B cell (primary cell): ENCODE data around the gene TMEM164. TPM values are rescaled to one million over a fixed set of nuclear protein-coding genes. Genes with fewer than 3 reads are reported as not detected.
A peak's percentile ranks its signal among the peaks of the same experiment; 100 is the strongest.

Experiments
- ATAC-seq: fragments of 200-7000 bp; cut with Tn5 transposase; one replicate; pipeline ENCODE4 v1.10.0; 2021; ENCODE audit warnings: low read depth, mild to moderate bottlenecking, moderate number of reproducible peaks, moderate library complexity
- CTCF ChIA-PET: fragments of 350-600 bp; sonication (Branson Sonifier 250); formaldehyde crosslinking; loops from one replicate; lab custom pipeline; 2021; ENCODE audit warnings: antibody characterized with exemption, inconsistent platforms; lab: Charles Lee
- POLR2A ChIA-PET: fragments of 350-600 bp; sonication (Branson Sonifier 250); formaldehyde crosslinking; loops from one replicate; lab custom pipeline; 2021; ENCODE audit warnings: antibody characterized with exemption; lab: Charles Lee
- DNase-seq: peaks from one replicate; pipeline ENCODE4 v3.0.0; 2013
- H2AFZ ChIP-seq: 2 replicates; pipeline ENCODE4 v1.6.1; 2012; ENCODE audit warnings: mild to moderate bottlenecking, low read depth, low read length; ENCODE audit not compliant: insufficient read depth, poor library complexity, severe bottlenecking
- H3K27ac ChIP-seq, 2 donors: 1 replicate in 1 of 2; 2 replicates in 1 of 2; pipeline ENCODE4 v1.5.1; 2012 to 2013; ENCODE audit warnings: low read length in 2 of 2, mild to moderate bottlenecking in 2 of 2, moderate library complexity in 1 of 2
- H3K27me3 ChIP-seq, 4 experiments: fragments of 200-600 bp in 1 of 4; sonication (generic) in 1 of 4; replicated peaks in 1 of 4; 1 replicate in 2 of 4; 2 replicates in 2 of 4; pipeline versions ENCODE4 v1.6.1 to v1.7.0; 2013 to 2016; ENCODE audit warnings: low read length in 3 of 4, mild to moderate bottlenecking in 2 of 4, mixed read lengths in 1 of 4, moderate library complexity in 1 of 4; ENCODE audit not compliant: insufficient read depth in 4 of 4, control insufficient read depth in 3 of 4; ENCODE audit errors: control extremely low read depth in 1 of 4
- H3K36me3 ChIP-seq, 2 experiments: replicated peaks in 1 of 2; 1 replicate in 1 of 2; 2 replicates in 1 of 2; pipeline versions ENCODE4 v1.6.1 to v1.7.1; 2013; ENCODE audit warnings: low read length in 1 of 2; ENCODE audit not compliant: insufficient read depth in 2 of 2, control insufficient read depth in 1 of 2; ENCODE audit errors: control extremely low read depth in 1 of 2, extremely low read depth in 1 of 2
- H3K4me1 ChIP-seq, 2 donors: fragments of 200-600 bp in 1 of 2; sonication (generic) in 1 of 2; 1 replicate in 1 of 2; 2 replicates in 1 of 2; pipeline versions ENCODE4 v1.5.1 to v1.6.1; 2013 to 2017; ENCODE audit warnings: low read length in 2 of 2; ENCODE audit not compliant: control insufficient read depth in 2 of 2, insufficient read depth in 2 of 2
- H3K4me2 ChIP-seq: replicated peaks from 2 replicates; pipeline ENCODE3; 2012; ENCODE audit warnings: mild to moderate bottlenecking, low read depth, low read length; ENCODE audit not compliant: poor library complexity, severe bottlenecking
- H3K4me3 ChIP-seq, 5 experiments: fragments of 200-600 bp in 1 of 5; sonication (generic) in 1 of 5; 1 replicate in 3 of 5; 2 replicates in 2 of 5; pipeline versions ENCODE4 v1.5.1 to v1.7.0; 2011 to 2016; ENCODE audit warnings: low read length in 4 of 5, mild to moderate bottlenecking in 4 of 5, low read depth in 2 of 5, control low read depth in 1 of 5, moderate library complexity in 1 of 5; ENCODE audit not compliant: insufficient read depth in 1 of 5; ENCODE audit errors: control extremely low read depth in 1 of 5, extremely low read depth in 1 of 5
- H3K79me2 ChIP-seq: fragments of 200-600 bp; sonication (generic); one replicate; pipeline ENCODE4 v1.6.0; 2016; ENCODE audit warnings: low read length; ENCODE audit not compliant: control insufficient read depth, insufficient read depth
- H3K9ac ChIP-seq: fragments of 200-600 bp; sonication (generic); 2 replicates; pipeline ENCODE4 v1.6.1; 2017; ENCODE audit warnings: mild to moderate bottlenecking, low read length, moderate library complexity
- H3K9me3 ChIP-seq, 3 donors: one replicate each; pipeline versions ENCODE4 v1.6.1 to v1.7.1; 2013; ENCODE audit warnings: low read length in 2 of 3; ENCODE audit not compliant: control insufficient read depth in 2 of 3, insufficient read depth in 1 of 3; ENCODE audit errors: control extremely low read depth in 1 of 3
- H4K20me1 ChIP-seq: 2 replicates; pipeline ENCODE4 v1.6.0; 2012; ENCODE audit warnings: mild to moderate bottlenecking, low read length; ENCODE audit not compliant: insufficient read depth, control insufficient read depth, poor library complexity, severe bottlenecking
- H3K27ac Mint-ChIP-seq: one replicate; pipeline ENCODE4 v1.8.0; 2021; ENCODE audit warnings: mixed read lengths
- H3K27me3 Mint-ChIP-seq: one replicate; pipeline ENCODE4 v1.8.0; 2021; ENCODE audit warnings: mixed read lengths
- H3K4me1 Mint-ChIP-seq: one replicate; pipeline ENCODE4 v1.8.0; 2021; ENCODE audit warnings: mixed read lengths
- H3K4me3 Mint-ChIP-seq: one replicate; pipeline ENCODE4 v1.8.0; 2021; ENCODE audit warnings: mixed read lengths
- H3K9me3 Mint-ChIP-seq: one replicate; pipeline ENCODE4 v1.8.0; 2022; ENCODE audit warnings: mixed read lengths; ENCODE audit not compliant: insufficient read depth
- CTCF ChIP-seq: fragments of 200-600 bp; IDR thresholded peaks from one replicate; pipeline ENCODE4 v1.8.0; 2022; ENCODE audit warnings: antibody characterized with exemption, mild to moderate bottlenecking
- EZH2 ChIP-seq: IDR thresholded peaks from 2 replicates; pipeline ENCODE4 v1.6.1; 2012; ENCODE audit warnings: borderline replicate concordance, low read depth, mild to moderate bottlenecking, moderate library complexity, low read length; ENCODE audit not compliant: insufficient read depth, poor library complexity, severe bottlenecking
- WGBS: methylation state at CpG from one replicate; pipeline ENCODE4 v1.1.5; 2013; ENCODE audit warnings: missing lambda C conversion rate; ENCODE audit not compliant: insufficient coverage; 5-methylcytosine and 5-hydroxymethylcytosine counted together
- intact Hi-C: fragments of 100-400 bp; cut with micrococcal nuclease; formaldehyde crosslinking; loops from one replicate; pipeline ENCODE4 v1.10.0; 2022
- polyA plus RNA-seq: library from polyadenylated mRNA; depleted of rRNA; stranded (reverse); fragments of >200 nt; gene quantifications from 2 replicates; pipeline ENCODE4 v1.2.3, GENCODE V29; 2012
- total RNA-seq, 2 donors: library from RNA; stranded (reverse); fragments of 120-200 nt in 1 of 2; gene quantifications; 1 replicate in 1 of 2; 2 replicates in 1 of 2; pipeline versions ENCODE4 v1.2.3 to v1.2.4, GENCODE V29; 2013 to 2022

Gene TMEM164
- total and polyA plus RNA-seq, 2 donors (not counting 1 experiment from before 2014, with no cell fraction given), result 9.4 to 26.6 TPM

- ChIA-PET CTCF (interaction anchor here (0.5 kb wide), 1 partner anchor 43 kb away, joined by 6 read pairs; no protein-coding TSS in a partner anchor), POLR2A (no interaction called here)
- H3K4me3 Mint-ChIP-seq, result no peak overlapping the region
- Histone ChIP-seq H3K9me3 (no peaks in the 10 kb centered on the region), H3K4me2 (no peak overlapping the region), H3K79me2 (no peaks in the 10 kb centered on the region), H3K9ac (no peak overlapping the region), H3K4me1 (no peaks in the 10 kb centered on the region), H3K4me3 (no peak overlapping the region), H3K36me3 (no peaks in the 10 kb centered on the region), H2AFZ (no peak overlapping the region), H4K20me1 (no peaks in the 10 kb centered on the region), H3K27ac (no peak overlapping the region), H3K27me3 (no peaks in the 10 kb centered on the region)
- intact Hi-C loops, result no loop called here
- TF ChIP-seq EZH2, result no peak
- no peak for TF ChIP-seq CTCF
- peaks cover 21% of the 10 kb centered on the region for H3K4me1 Mint-ChIP-seq
- ATAC-seq (no peak), DNase-seq (no peak)
- no CpG with 5 or more reads among the region's 1 CpG for WGBS
- no peaks in the 10 kb centered on the region for H3K9me3 Mint-ChIP-seq
- H3K27me3 Mint-ChIP-seq, result no peaks in the 10 kb centered on the region
- H3K27ac Mint-ChIP-seq, result no peak overlapping the region
These were observed 60.0 kb downstream of the TMEM164 start for GRCh38 chrX:110062919-110063318.

GRCh38 chrX:110066488-110067225 is 63.7 kb downstream of the TMEM164 start:
- Histone ChIP-seq H3K36me3 (no peaks in the 10 kb centered on the region), H3K27me3 (no peaks in the 10 kb centered on the region), H3K9me3 (no peaks in the 10 kb centered on the region), H3K9ac (no peak overlapping the region), H4K20me1 (no peaks in the 10 kb centered on the region), H3K27ac (no peak overlapping the region), H3K4me2 (no peak overlapping the region), H2AFZ (no peak overlapping the region), H3K79me2 (no peaks in the 10 kb centered on the region), H3K4me3 (no peak overlapping the region), H3K4me1 (no peaks in the 10 kb centered on the region)
- Mint-ChIP-seq H3K9me3 (no peaks in the 10 kb centered on the region), H3K4me3 (no peak overlapping the region), H3K4me1 (peaks cover 19% of the 10 kb centered on the region), H3K27me3 (no peaks in the 10 kb centered on the region), H3K27ac (peak overlapping the region; percentile 53)
- intact Hi-C loops, result no loop called here
- WGBS, result no CpG with 5 or more reads among the region's 7 CpGs
- ATAC-seq (no peak), DNase-seq (no peak)
- ChIA-PET POLR2A (no interaction called here), CTCF (no interaction called here)
- TF ChIP-seq CTCF, result no peak
